NCI-H146 treated with DMSO at 0.1 percent for 48 hours (cell line): ENCODE data around the gene HEATR5A.
"Not testable (repeated sequence)": the region's sequence is repeated elsewhere in the genome, so short reads cannot be mapped to it uniquely, and the experiment has no call there.

Experiments
- DNase-seq: peaks from one replicate; lab custom pipeline; 2025; ENCODE audit not compliant: unreplicated experiment; lab: John Stamatoyannopoulos, UW

The HEATR5A gene

DNA sequence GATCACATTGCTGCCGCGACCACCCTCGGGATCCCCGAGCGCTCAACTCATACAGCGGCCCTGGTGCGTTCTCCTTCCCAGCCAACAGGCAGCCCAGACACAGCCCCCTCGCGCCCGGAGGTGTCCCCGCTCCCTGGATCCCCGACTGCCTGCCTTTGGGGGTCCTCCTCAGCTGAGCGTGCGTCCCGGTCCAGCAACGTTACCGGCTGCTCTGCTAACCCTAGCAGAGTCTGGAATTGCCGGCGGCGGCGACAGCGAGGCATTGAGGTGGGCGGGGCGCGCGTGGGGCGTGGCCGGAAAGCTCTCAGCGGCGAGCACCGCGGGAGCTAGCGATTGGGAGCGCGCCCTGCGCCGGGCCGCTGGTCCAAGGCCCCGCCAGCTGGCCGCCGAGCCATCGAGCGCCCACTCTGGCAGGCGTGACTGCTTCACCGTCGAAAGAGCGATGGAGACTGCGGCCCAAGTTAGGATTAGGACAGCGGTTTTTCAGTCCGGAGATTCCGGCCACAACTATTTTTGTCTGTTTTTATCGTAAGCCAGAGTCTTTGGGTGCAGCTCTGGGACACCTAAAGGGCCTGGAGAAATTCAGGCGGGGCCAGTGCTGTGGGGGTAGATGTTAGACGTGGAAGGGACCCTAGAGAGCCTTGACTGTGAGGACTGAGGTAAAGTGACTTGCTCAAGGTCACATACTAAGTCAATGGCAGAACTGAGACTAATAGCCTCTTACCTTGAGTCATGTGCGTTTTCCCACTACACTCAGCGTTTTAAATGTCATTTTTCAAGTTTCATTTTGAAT, at the start of gene HEATR5A:
TSS of gene HEATR5A (minus strand) at position 232 of the 793 bp plus-strand sequence. CDS start 17,575 bp downstream, outside the sequence.
- peak; percentile 51 for DNase-seq

DNA sequence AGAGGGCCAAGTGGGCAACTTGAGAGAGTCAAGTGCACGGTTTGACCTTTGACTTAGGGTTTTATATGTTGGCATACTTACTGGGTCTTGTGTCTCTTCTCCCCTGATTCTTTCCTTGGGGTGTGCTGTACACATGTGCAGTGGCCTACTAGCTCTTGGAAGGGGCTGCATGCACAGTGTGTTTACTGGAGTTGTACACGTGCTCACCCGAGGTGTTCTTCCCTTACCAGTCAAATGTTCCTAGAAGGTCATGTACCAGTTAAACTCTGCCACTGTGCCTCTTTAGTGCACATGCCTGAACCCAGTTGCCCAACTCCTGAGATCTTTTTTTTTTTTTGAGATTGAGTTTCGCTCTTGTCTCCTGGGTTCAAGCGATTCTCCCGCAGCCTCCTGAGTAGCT, 46.2 kb upstream of the HEATR5A start:
- DNase-seq: no peak

DNA sequence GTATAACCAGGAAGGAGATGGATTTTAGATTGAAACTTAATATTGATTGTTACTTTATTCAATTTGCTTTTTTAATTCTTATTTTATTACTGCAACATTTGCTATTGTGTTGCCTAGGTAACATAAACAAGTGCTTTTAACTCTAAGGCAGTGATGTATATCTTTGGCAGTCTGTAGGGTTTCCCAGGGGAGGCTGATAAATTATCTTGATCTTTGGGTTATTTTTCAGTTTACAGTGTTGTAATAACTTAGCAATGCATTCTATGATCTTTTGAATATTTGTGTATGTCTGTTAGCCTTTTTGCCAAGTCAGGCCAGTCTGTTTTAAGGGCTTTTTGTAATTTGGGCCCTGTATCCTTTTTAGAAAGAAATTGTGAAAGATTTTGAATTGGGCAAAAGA, 44.8 kb upstream of the HEATR5A start:
- DNase-seq: no peak

DNA sequence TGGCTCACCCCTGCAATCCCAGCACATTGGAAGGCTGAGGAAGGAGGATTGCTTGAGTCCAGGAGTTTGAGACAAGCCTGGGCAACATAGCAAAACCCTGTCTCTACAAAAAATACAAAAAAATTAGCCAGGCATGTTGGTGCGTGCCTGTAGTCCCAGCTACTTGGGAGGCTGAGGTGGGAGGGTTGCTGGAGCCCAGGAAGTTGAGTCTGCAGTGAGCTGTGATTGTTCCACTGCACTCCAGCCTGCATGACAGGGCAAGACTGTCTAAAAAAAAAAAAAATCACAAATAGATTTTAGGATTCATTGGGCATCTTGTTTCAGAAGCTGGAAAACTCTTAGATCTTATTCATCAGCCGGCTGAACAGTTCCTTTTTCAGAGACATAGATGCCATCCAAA, 42.1 kb upstream of the HEATR5A start:
- not testable (repeated sequence) for DNase-seq

DNA sequence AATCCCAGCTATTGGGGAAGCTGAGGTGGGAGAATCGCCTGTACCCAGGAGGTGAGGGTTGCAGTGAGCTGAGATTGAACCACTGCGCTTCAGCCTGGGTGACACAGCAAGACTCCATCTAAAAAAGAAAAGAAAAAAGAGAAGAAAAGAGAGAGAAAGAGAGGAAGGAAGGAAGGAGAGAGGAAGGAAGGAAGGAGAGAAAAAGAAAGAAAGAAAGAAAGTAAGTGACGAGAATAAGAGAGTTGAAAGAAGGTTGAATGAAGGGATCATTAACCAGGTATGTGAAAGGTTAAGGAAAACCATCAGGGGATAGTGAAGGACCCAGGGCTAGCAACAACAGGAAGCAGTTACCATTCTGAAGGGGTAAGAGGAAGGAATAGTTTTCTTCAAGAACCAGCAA, 41.2 kb upstream of the HEATR5A start:
- no peak for DNase-seq

DNA sequence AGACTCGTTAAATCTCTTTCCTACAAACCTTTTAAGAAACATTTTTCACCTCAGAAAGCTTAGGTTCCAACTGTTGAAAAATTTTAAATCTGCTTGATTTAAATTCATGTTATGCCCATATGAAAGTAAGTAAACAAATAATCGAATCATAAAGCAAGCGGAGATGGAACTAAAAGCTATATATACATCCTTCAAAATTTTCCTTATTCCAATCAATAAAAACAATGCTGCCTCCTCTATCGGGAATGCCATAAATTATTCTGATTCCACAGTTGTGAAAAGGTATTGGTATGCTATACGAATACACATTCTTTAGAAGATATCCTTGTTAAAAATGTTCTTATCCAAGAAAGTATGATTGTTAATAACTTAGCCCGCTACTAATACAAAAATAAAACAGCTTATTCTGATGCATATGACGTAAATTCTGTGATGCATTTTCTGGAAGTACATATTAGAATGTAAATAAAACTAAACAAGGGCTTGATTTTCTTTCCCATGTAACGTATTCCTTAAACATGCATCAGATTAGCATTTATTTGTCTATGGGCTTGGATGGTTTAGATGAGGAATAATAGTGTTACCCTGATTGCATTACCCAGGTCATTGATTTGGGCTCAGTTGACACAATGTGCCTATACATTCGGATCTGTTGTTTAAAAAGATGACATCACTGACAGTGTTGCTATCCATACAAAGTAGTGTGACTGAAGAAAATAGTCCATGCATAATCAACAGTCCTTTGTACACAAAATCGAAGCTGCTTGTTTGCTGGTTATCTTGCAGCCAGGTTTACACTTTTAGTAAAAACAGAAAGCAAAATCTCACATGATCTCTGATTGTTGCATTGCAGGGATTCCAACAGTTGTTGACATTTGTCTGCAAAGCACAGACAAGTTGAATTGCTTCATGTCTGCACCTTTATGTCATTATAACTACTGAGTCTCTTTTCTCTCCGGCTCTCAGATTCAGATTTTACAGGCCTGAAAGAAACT, 37.6 kb upstream of the HEATR5A start:
- DNase-seq: peak; percentile 5

DNA sequence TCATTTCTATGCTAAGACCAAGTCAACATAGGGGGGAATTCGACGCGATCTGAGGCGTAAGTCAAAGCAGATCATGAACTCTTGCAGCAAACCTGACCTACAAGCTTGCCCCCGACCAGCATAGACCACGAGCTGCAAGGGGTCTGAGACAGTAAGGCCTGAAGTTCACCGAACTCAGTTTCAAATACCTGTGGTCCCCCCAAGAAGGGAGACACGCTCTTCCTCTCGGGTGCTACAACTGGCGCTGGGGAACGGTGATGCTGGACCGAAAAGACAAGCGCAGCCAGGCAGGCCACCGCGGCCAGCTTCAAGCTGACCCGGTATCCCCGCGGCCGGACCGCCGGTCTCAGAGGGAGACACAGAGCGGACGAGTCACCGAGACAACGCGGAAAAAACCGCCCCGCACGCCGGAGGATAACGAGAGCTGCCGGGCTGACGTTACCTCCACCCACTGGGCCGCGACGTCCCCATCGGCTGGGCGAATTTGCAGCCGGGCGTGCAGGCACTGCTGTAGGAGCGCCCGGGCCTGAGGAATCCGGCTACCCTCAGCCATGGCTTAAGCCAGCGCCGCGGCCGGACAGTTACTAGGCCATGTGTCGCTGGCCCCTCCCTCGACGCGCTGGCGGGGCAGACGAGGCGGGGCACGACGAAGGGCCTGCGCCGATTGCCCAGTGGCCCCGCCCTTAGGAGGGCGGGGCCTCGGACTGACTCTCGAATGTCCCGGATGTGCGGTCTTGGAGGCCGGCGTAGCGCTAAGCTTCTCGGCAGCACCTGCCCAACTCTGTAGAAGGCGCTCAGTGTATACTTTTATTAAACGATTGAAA, 36.7 kb upstream of the HEATR5A start, which contains the start of gene DTD2:
TSS of gene DTD2 (minus strand) at position 666 of the 824 bp plus-strand sequence. CDS start at position 553, 113 bp downstream.
- DNase-seq: peak; percentile 71

DNA sequence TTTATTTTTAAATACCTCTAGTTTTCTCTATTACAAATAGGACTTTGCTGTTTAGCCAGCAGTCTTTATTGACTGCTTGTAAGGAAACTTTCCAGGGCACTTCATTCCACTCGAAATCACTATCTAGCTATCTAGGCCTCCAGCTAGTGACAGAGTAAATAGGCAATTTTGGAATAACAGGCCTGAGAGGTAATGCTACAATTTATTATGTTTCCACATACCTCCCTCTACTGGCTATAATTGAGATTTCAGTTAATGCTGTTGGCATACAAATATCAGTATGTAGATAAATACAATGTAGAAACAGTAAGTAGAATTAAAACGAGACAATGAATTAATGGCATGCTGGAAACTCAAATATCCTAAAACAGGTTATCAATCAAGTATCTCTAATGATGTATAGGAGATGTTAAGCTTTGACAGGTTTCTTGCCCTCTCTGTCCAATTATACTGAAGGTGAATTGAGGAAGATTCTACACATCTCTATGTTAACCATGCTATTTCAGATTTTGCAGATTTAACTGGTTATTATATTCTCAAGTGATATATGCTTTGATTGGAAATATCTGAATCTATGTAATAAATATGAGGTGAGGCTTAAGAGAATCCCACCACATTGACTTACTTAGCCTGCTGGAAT, 29.7 kb upstream of the HEATR5A start:
- peak; percentile 1 for DNase-seq

DNA sequence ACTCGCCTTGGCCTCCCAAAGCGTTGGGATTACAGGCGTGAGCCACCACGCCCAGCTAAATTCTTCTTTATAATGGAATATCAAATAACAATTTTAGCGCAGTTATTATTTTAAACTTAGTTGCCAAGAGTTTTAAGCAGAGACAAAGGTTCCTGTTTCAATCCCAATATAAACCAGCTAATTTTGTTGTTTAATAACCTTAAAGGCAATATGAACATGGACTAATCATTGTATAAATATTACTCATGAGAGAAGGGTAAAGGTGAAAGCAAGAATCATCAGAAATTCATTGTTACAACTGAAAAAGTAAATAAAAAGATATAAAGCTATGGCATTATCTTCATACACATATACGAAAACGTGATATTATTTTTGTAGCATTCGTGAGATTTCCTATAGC, 28.8 kb upstream of the HEATR5A start:
- no peak for DNase-seq

DNA sequence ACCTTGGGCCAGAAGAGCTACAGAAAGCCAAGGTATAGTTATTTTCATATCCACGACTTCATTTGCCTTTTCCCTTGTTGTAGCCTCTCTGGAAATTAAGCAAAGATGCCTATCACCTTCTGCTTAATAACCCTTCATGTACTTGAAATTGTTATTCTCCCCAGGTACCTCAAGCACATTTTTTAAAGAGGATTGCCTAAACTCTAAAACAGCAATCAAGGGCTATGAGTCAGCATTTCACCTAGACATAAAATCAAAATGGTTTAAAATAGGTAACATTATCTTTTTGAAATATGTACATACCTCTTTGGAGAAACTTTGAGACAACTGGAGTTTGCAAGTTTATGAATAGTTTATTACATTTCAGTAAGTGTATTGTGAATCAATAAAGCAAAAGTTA, 25.4 kb upstream of the HEATR5A start:
- DNase-seq: no peak

DNA sequence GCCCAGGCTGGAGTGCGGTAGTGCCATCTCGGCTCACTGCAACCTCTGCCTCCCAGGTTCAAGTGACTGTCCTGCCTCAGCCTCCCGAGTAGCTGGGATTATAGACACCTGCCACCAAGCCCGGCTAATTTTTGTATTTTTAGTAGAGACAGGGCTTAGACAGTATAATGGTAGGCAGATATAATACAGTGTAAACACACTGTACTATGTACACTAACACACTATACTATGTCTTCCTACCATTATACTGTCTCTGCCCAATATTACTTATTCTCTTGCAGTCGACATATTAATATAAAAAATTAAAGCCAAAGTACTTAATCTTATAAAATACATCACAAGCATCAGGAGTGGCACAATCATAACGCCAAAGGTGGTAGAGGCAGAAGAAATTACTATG, 21.9 kb upstream of the HEATR5A start:
- no peak for DNase-seq

DNA sequence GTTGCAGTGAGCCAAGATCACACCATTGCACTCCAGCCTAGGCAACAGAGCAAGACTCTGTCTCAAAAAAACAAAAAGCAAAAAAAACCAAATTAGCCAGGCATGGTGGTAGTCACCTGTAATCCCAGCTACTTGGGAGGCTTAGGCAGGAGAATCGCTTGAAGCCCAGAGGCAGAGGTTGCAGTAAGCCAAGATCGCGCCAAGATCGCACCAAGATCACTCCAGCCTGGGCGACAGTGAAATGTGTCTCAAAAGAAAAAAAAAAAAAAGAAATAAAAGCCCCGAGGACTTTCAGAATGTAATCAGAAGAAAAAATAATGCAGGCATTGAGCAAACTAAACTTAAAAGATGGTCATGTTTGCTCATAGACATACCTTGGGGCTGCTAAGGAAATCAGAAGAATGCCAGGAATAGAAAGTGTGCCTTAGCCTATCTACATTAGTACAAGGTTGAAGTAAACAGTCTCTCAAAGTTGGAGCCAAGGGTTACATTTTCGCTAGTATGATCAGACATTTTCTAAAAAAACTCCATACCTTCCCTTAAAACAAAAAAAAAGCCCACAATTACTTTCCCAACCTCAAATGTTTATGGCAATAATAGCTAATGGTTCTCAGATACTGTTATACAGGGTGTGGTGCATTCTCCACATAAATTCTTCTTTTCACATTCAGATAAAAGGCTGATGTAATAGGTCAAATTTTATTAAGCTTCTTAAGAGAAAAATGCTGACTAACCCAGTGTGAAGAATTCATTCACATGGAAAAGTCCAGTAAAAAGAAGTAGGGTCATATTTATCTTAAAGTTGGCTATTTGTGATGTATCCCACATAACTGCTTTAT, 21.1 kb upstream of the HEATR5A start:
- DNase-seq: no peak

DNA sequence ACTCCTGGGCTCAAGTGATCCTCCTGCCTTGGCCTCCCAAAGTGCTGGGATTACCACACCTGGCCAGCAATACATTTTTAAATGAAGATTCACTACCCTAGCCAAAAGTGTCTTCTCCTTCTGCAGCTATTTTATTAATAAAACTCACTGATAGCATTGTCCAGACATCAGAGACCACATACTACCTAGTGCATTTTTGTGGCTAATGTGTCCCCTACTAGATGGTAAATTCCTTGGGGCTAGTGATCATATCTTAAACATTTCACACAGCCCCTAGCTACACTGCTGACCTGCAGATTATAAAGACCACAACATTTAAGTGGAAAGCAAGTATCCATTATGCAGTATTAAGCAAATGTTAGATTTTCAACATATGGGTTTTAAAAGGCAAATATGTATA, 19.9 kb upstream of the HEATR5A start:
- DNase-seq: no peak

DNA sequence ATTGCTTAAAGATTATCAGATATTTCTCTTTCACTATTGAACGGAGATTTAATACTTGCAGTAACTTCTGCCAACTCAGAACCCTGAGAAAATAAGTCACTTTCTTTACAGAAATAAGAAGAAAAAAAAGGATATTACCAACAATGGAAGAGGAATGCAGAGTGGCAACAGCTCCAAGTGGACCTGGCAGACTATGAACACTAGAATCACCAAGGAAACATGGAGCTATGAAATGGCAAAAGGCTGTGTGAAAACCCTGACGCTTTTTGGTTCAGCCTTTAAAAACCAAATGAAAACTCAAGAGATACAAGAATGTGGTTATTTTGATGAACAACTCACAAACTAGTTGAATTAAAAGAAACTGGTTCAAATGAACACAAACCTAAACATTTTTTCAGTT, 19.2 kb upstream of the HEATR5A start:
- DNase-seq: no peak

DNA sequence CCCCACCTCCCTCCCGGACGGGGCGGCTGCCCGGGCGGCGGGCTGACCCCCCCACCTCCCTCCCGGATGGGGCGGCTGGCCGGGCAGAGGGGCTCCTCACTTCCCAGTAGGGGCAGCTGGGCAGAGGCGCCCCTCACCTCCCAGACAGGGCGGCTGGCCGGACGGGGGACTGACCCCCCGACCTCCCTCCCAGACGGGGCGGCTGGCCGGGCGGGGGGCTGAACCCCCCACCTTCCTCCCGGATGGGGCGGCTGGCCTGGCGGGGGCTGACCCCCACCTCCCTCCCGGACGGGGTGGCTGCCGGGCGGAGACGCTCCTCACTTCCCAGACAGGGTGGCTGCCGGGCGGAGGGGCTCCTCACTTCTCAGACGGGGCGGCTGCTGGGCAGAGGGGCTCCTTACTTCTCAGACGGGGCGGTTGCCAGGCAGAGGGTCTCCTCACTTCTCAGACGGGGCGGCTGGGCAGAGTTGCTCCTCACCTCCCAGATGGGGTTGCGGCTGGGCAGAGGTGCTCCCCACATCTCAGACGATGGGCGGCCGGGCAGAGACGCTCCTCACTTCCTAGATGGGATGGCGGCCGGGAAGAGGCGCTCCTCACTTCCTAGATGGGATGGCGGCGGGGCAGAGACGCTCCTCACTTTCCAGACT, 16.8 kb upstream of the HEATR5A start:
- DNase-seq: not testable (repeated sequence)

DNA sequence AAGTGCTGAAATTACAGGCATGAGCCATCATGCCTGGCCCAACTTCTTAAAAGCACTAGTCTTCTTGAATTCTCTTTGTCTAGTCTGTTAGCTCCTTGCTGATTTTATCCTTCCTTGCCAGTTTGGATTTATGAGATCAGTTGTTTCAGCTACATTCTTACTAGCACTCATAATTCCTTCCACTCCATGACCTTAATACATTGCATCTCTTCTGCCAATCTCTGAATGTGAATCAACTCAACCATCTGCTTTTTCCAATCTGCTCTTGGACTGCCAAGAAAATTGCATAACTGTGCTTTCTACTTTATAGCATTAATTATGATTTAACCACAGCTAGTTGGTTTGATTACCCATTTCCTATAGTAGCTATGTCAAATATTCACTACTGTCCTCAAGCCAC, 14.9 kb upstream of the HEATR5A start:
- no peak for DNase-seq

DNA sequence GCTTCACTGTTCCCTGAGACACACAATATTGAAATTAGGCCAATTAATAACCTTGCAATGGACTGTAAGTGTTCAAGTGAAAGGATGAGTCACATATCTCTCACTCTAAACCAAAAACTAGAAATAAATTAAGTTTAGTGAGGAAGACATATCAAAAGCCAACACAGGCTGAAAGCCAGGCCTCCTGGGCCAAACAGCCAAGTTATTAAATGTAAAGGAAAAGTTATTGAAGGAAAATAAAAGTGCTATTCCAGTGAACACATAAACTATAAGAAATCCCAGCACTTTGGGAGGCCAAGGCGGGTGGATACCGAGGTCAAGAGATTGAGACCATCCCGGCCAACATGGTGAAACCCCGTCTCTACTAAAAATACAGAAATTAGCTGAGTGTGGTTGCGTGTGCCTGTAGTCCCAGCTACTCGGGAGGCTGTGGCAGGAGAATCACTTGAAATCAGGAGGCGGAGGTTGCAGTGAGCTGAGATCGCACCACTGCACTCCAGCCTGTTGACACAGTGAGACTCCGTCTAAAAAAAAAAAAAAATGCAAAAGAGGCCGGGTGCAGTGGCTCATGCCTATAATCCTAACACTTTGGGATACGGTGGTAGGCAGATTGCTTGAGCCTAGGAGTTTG, 10.4 kb upstream of the HEATR5A start:
- DNase-seq: no peak

DNA sequence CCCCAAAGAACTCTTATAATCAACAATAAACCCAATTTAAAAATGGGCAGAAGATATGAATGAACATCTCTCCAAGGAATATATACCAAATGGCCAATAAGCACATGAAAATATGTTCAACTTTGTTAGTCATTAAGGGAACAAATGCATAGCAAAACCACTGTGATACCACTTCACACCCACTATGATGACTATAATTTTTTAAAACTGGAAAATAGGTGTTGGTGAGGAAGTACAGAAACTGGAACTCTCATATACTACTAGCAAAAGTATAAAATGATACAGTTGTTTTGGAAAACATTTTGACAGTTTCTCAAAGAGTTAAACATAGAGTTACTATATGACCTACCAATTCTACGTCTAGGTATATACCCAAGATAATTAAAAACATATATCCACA, 9.4 kb upstream of the HEATR5A start:
- DNase-seq: no peak

DNA sequence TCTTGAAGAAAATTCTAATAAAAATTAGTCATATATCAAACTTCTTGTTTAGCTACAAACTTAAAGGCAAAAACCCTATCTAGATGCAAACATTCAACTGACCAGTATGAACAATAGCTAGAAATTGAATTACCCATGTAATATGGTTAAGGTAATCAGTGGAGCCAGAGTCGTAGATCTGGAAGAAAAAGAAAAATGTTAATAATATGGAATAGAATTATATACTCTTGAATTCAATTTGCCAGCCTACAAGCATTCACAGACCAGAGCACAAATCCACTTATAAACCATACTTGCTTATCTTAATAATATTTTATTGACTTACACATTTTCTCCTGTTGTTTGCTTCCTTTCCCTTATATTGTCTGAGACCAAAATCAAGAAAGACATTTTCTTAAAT, 7.7 kb upstream of the HEATR5A start:
- DNase-seq: no peak
